Osteocyte (in vitro differentiated cells): ENCODE measurements around the gene LENEP. TPM values are rescaled to one million over a fixed set of nuclear protein-coding genes. Genes with fewer than 3 reads are reported as not detected.

Source experiments
- DNase-seq: peaks from one replicate; pipeline ENCODE4 v3.0.0; 2021; ENCODE audit warnings: mixed read lengths; ENCODE audit not compliant: unreplicated experiment; ENCODE audit errors: extremely low spot score
- H3K27ac Mint-ChIP-seq: one replicate; pipeline ENCODE4 v1.8.0; 2021; ENCODE audit warnings: mild to moderate bottlenecking, mixed read lengths; ENCODE audit not compliant: unreplicated experiment
- H3K27me3 Mint-ChIP-seq: one replicate; pipeline ENCODE4 v1.8.0; 2021; ENCODE audit warnings: mixed read lengths; ENCODE audit not compliant: unreplicated experiment
- H3K36me3 Mint-ChIP-seq: one replicate; pipeline ENCODE4 v1.8.0; 2021; ENCODE audit warnings: mixed read lengths; ENCODE audit not compliant: unreplicated experiment
- H3K4me1 Mint-ChIP-seq: one replicate; pipeline ENCODE4 v1.8.0; 2021; ENCODE audit warnings: mixed read lengths; ENCODE audit not compliant: unreplicated experiment
- H3K4me3 Mint-ChIP-seq: one replicate; pipeline ENCODE4 v1.8.0; 2021; ENCODE audit warnings: mild to moderate bottlenecking, moderate library complexity, mixed read lengths; ENCODE audit not compliant: unreplicated experiment
- H3K9me3 Mint-ChIP-seq: one replicate; pipeline ENCODE4 v1.8.0; 2021; ENCODE audit warnings: mixed read lengths; ENCODE audit not compliant: unreplicated experiment
- CTCF ChIP-seq: fragments of 200-600 bp; sonication (generic); IDR thresholded peaks from 2 replicates; pipeline ENCODE4 v1.5.0; 2021; ENCODE audit warnings: antibody characterized with exemption, mild to moderate bottlenecking, moderate library complexity
- total RNA-seq: library from RNA; stranded (reverse); gene quantifications from 2 replicates; pipeline ENCODE4 v1.2.1, GENCODE V29; 2021

LENEP gene
- total RNA-seq, 1 donor from 2014 or later: not detected

- DNase-seq: no peak
- TF ChIP-seq CTCF: no peak
- Mint-ChIP-seq H3K27ac (peak overlapping the region; percentile 64), H3K4me3 (no peak overlapping the region), H3K9me3 (no peaks in the 10 kb centered on the region), H3K27me3 (no peaks in the 10 kb centered on the region), H3K4me1 (peaks cover 38% of the 10 kb centered on the region), H3K36me3 (no peaks in the 10 kb centered on the region)
These were observed 26.2 kb downstream of the LENEP start for GRCh38 chr1:155019377-155020245.

- TF ChIP-seq CTCF: no peak
- H3K4me3 Mint-ChIP-seq: no peak overlapping the region
- no peak overlapping the region for H3K27ac Mint-ChIP-seq
These were observed 28.9 kb downstream of the LENEP start for GRCh38 chr1:155022136-155022926.

GRCh38 chr1:155022927-155023236, 29.5 kb downstream of the LENEP start:
- no peak for TF ChIP-seq CTCF
- no peak overlapping the region for H3K27ac Mint-ChIP-seq

More at GRCh38 chr1:155022136-155022926, 28.9 kb downstream of the LENEP start:
- no peaks in the 10 kb centered on the region for H3K36me3 Mint-ChIP-seq
- no peaks in the 10 kb centered on the region for H3K9me3 Mint-ChIP-seq
- no peaks in the 10 kb centered on the region for H3K27me3 Mint-ChIP-seq
- no peak for DNase-seq
- peaks cover 34% of the 10 kb centered on the region for H3K4me1 Mint-ChIP-seq

GRCh38 chr1:155023627-155024026, 30.2 kb downstream of the LENEP start:
- no peak for TF ChIP-seq CTCF
- Mint-ChIP-seq H3K4me1 (peaks cover 23% of the 10 kb centered on the region), H3K27ac (no peak overlapping the region), H3K4me3 (no peak overlapping the region), H3K27me3 (no peaks in the 10 kb centered on the region), H3K9me3 (no peaks in the 10 kb centered on the region), H3K36me3 (no peaks in the 10 kb centered on the region)
- no peak for DNase-seq

More at GRCh38 chr1:155022927-155023236, 29.5 kb downstream of the LENEP start:
- no peak overlapping the region for H3K4me3 Mint-ChIP-seq
- DNase-seq: no peak
- H3K4me1 Mint-ChIP-seq: peaks cover 29% of the 10 kb centered on the region
- H3K9me3 Mint-ChIP-seq: no peaks in the 10 kb centered on the region
- H3K27me3 Mint-ChIP-seq: no peaks in the 10 kb centered on the region
- no peaks in the 10 kb centered on the region for H3K36me3 Mint-ChIP-seq

GRCh38 chr1:155024315-155024714, 30.9 kb downstream of the LENEP start:
- TF ChIP-seq CTCF: no peak
- DNase-seq: no peak
- no peaks in the 10 kb centered on the region for H3K9me3 Mint-ChIP-seq
- H3K27ac Mint-ChIP-seq: no peak overlapping the region
- peaks cover 18% of the 10 kb centered on the region for H3K4me1 Mint-ChIP-seq
- H3K36me3 Mint-ChIP-seq: no peaks in the 10 kb centered on the region
- no peaks in the 10 kb centered on the region for H3K27me3 Mint-ChIP-seq
- H3K4me3 Mint-ChIP-seq: no peak overlapping the region
